ENCODE measurements around the gene NUP205.

The NUP205 gene

DNA sequence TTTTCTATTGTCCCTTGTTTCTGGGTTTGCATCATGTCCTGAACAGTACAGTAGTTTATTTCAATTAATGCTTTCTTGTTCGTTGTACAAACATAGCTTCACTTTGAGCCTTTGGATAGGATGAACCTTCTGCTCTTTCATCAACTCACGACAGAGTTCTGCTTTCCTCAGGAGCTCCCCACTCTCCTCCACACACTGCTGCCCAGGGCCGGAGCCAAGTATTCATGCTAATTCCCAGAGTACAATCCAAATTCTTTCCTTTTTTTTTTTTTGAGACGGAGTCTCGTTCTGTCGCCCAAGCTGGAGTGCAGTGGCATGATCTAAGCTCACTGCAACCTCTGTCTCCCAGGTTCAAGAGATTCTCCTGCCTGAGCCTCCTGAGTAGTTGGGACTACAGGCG, 7.5 kb upstream of the NUP205 start:
- DNase-seq (ENCODE audit: low spot score) = no peak

DNA sequence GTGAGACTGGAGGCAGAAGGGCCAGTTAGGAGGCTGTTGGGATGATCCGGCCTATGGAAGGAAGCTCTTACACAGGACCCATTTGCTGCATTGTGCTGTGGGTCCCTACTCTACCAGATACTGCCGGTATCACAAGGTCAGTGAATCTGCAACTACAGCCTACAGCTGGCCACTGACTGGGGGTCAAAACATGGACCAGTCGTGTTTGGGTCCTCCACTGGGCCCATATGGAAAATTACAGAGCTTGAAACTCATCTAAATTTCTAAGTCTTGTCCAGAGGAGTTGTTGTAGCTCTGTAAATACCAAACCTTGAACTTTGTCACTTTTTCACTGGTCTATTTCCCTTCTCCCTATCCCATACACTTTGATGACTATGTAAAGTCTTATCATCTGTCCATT, 5.6 kb upstream of the NUP205 start:
- no peak for DNase-seq (ENCODE audit: low spot score)

DNA sequence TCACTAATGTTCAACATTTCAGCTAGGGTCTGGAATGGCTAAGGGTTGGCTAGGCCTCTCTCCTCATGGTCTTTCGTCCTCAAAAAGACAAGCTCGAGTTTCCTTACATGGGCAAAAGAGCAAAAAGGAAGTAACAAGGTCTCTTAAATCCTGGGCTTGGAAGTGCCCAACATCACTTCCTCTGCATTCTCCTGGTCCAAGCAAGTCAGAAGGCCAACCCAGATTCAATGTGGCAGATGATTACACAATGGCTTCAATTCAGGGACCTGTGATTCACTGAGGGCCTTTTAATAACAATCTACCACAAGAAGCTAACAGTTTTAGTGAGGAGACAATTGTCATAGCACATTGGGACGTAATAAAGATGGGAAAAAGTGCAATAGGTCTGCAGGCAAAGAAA, 4.4 kb upstream of the NUP205 start:
- no peak for DNase-seq (ENCODE audit: low spot score)

GRCh38 chr7:135558337-135558767, 635 bp downstream of the NUP205 start:
- peak; percentile 71 for DNase-seq (ENCODE audit: low spot score)

- DNase-seq (ENCODE audit: low spot score) = no peak
These were observed 1.2 kb downstream of the NUP205 start for GRCh38 chr7:135558881-135559280.

DNA sequence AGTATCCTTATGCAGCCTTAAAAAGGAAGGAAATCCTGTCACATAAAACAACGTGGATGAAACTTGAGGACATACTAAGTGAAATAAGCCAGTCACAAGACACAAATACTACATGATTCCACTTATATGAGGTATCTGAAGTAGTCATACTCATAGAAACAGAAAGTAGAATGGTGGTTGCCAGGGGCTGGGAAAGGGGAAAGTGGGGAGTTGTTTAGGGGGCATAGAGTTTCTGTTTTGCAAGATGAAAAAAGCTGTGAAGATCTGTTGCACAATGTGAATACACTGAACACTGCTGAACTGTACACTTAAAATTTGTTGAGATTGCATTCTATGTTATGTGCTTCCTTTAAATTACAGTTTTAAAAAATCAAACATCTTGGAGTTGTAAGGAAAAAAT, 2.9 kb downstream of the NUP205 start:
- DNase-seq (ENCODE audit: low spot score) = no peak

GRCh38 chr7:135562720-135563119, 5.0 kb downstream of the NUP205 start:
- DNase-seq (ENCODE audit: low spot score) = no peak

GRCh38 chr7:135571834-135572233, 14.1 kb downstream of the NUP205 start:
- DNase-seq (ENCODE audit: low spot score) = no peak

- DNase-seq (ENCODE audit: low spot score) = no peak
These were observed 15.8 kb downstream of the NUP205 start for GRCh38 chr7:135573541-135573940.

DNA sequence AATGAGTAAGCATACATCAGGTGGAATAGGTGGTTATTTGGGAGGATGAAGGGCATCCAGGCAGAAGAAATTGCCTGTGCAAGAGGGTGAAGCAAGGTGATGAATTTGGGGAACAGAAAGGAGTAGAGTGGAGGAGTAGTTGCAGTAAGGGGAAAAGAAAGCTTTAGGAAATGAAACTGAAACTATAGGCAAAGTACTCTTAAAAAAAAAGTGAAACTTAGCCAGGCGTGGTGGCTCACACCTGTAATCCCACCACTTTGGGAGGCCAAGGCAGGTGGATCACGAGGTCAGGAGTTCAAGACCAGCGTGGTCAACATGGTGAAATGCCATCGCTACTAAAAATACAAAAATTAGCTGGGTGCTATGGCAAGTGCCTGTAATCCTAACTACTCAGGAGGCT, 17.6 kb downstream of the NUP205 start:
- no peak for DNase-seq (ENCODE audit: low spot score)

GRCh38 chr7:135578569-135578968, 20.9 kb downstream of the NUP205 start:
- no peak for DNase-seq (ENCODE audit: low spot score)

DNA sequence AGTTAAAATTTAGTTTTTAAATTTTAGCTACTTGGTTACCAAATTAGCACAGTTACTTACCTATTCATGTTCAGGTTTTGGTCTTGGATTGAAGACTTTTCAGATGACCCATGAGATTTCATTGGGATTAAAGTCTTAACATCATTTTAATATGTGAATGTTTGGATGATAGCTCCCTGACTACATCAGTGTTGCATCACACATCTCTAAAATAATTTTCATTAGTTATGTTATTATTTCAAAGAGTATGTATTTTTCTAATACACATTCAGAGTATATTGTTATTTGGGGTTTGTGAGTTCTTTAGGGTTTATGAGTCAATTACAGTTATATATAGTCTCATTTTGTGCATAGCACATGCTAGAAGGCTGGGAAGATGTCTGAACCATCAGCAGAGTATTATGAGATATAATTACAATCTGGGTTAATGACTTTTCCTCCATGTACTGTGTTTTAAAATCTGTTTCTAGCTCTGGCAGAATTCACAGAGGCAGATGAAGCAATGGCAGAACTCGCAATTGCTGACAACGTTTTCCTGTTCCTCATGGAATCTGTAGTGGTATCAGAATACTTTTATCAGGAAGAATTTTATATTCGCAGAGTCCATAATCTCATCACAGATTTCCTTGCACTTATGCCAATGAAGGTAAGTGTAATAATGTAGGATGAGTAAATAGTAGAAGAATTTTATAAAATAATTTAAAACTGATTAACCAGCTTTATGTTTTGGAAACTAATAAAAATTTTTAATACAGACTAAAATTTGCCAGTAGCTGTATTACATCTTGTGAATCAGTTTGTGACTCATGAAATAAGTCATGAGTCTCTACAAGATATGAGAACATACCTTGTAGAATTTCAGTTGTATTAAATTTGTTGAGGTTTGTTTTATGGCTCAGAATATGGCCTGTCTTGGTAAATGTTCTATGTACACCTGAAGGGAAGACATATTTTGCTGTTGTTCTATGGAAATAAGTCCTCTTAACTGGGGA, 26.9 kb downstream of the NUP205 start:
- no peak for DNase-seq (ENCODE audit: low spot score)

DNA sequence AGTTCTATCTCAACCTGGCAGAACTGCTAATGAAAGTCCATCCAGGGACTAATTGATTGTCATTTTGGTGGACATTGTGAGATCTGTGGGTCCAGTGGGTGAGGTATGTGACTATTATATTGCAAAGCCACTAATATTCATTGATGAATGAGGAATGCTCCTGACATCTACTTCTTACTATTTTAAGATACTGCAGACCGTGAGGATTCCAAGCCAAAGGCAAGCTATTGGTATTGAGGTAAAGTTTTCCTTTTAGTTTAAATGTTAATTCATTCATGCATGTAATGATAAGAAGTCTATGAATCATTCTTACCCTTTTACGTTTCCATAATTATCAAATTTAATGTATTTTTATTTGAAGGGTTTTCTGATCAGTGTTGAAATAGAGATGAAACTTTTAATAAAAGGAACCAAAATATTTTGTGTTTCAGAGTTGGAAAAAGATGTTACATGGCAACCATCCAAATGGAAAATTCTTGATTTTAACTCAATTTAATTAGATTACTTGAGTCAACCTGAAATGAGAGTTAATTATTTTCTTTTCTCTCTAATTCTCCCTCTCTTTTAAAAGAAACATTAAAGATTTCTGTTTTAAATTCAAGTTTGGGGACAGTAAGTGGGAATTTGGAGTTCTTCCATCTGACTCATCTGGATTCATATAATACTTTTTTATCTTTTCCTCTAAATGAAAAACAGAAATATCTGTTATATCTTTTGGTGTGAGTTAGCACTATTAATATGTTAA, 39.6 kb downstream of the NUP205 start:
- DNase-seq (ENCODE audit: low spot score) = no peak

- DNase-seq (ENCODE audit: low spot score) = no peak
These were observed 40.2 kb downstream of the NUP205 start for GRCh38 chr7:135597926-135598305.

DNA sequence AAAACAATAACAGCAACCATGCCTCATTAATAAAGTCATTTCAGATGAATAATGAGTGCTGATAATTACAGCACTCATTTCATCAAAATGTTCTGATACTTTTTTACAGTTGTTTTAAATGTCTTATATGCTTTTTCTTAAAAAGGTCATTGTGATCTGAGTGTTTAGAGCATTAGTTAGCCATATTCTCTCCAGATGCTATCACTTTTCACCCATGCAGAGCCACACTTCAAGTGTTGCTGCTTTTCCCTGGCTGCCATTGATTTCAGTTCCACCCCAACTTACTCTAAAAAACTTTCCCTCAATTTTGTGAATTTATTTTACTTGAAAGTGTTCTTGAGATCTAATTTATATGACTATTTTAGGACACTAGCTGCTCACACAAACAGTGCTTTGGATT, 41.8 kb downstream of the NUP205 start:
- no peak for DNase-seq (ENCODE audit: low spot score)

DNA sequence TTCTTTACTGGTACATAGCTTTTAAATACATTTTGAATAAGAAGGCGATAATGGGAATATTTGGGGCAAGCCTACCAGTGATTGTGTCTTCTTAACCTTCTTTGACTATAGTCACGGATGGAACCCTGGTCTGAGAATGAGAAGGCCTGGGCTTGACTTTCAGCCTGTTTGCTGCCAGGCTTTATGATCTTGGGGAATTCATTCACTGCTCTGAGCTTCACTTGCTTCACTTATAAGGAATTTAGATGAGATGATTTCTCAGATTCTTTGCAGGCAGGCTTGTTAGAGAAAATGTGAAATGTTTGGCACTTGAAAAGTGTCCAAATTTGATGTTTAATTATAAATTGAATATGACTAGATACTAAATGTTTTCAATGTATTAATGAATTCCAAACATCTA, 42.5 kb downstream of the NUP205 start:
- no peak for DNase-seq (ENCODE audit: low spot score)

- no peak for DNase-seq (ENCODE audit: low spot score)
These were observed 43.5 kb downstream of the NUP205 start for GRCh38 chr7:135601182-135601581.

- no peak for DNase-seq (ENCODE audit: low spot score)
These were observed 44.6 kb downstream of the NUP205 start for GRCh38 chr7:135602304-135602703.

DNA sequence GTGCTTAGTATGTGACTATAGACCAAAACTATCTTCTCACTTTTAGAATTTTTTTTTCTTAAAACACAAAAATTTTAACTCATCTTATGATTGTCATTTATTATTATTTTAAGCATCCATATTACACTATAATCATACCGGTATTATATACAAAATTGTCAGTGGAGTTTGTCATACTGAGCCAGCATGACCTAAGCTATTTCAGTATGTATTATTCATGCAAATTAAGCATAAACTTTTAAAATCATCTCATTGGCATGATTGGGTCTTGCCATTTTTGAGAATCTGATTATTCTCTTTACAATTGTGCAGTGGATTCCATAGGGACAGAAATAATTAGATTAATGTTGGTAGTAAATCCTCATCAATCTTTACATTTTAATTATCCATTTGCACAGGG, 58.4 kb downstream of the NUP205 start:
- DNase-seq (ENCODE audit: low spot score) = no peak

- no peak for DNase-seq (ENCODE audit: low spot score)
These were observed 60.1 kb downstream of the NUP205 start for GRCh38 chr7:135617781-135618180.

DNA sequence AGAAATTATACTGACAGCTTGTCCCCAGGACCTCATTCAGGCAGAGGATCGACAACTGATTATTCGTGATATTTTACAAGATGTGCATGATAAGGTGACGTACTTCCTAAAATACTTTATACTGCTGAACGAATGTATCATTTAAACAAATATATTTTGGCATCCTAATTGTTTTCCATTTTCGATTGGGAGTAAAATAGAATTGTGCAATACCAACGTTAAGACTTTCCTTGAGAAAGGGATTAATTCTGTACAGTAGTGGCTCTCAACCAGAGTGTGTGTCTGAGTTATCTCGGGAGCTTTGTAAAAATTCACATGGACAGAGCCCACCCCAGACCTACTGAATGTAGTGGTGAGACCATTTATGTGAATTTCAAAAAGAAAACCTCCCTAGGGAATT, 60.8 kb downstream of the NUP205 start:
- DNase-seq (ENCODE audit: low spot score) = no peak

- no peak for DNase-seq (ENCODE audit: low spot score)
These were observed 62.7 kb downstream of the NUP205 start for GRCh38 chr7:135620447-135620846.

Data from hepatic stellate cell (primary cell).